Stimulated activated CD4-positive, alpha-beta T cell treated with anti-CD3 and anti-CD28 coated beads, TNF-alpha, amount 100 ng/mL, for 1 hour (primary cell): ENCODE measurements around the gene IQSEC1.

Source experiments
- DNase-seq, 3 donors: peaks; one replicate each; pipeline ENCODE4 v3.0.0-alpha.2; 2020; ENCODE audit warnings: low read depth in 3 of 3, low spot score in 1 of 3

IQSEC1 gene

DNA sequence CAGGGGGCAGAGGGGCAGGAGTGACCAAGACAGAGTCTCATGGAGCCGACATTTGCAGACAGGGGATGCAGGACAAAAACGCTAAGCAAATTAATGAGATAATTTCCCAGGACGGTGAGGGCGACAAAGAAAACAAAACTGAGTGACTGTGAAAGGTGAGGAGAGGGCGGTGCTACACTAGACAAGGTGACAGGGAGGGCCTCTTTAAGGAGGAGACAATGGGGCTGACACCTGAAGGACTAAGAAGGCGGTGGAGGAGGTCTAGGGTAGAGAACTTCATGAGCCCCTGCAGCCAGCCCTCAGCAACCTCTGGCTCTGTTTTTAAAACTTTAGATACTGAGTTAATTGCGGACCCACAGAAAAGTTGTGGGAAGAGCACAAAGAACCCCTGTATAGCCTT is 41.6 kb downstream of the IQSEC1 start:
- DNase-seq, result no peak

DNA sequence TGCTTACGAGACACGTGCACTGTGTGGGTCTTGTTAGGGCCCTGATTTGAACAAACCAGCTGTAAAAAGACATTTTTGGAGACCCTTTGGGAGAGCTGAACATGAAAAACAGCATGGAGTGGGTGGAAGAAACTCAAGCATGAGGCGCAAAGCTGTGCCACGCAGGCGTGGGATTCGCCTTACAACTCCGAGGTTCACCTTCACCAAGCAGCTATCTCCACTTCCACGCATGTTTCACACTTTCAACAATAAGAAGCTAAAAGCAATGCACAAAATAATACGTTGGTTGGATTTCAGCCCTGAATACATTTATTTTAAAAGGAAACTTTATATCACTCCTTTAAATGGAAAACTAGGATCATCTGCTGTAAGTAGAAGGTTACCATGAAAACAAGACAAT is 42.5 kb downstream of the IQSEC1 start:
- no peak for DNase-seq

DNA sequence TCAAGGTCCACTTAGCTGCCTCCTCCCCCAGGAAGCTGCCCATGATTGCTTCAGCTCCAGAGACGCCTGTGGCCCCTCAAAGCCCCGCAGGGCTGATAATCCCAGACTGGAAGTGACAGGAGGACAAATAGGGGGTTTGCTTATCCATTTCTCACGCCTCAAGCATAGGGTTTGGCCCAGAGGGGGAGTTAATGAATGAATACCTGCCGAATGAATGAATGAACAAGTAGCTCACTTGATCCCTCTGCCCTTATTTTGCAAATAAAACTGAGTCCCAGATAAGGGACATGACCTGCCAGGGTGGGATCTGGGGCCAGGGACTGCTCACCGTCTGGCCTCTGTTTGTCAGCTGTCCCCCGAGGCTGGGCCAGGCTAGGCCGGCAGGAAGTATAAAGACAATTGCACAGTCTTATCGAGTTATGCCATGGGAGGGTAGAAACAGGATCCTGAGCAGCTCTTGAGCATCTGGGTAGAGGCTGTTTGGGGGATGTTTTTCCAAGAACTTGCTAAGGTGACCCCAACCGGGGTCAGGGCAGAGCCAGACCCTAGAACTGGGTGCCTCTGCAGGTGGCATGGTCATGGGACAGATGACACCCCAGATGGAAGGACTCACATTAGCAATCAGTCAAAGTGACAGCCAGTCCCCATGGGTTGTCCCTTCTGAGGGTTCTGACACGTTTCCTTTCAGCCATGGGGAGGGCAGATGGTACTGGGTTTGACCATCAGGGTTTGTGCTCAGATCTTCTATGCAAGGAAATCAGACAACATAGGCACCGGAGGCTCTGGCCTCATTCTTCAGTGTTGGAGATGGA is 45.0 kb downstream of the IQSEC1 start:
- DNase-seq, result no peak

DNA sequence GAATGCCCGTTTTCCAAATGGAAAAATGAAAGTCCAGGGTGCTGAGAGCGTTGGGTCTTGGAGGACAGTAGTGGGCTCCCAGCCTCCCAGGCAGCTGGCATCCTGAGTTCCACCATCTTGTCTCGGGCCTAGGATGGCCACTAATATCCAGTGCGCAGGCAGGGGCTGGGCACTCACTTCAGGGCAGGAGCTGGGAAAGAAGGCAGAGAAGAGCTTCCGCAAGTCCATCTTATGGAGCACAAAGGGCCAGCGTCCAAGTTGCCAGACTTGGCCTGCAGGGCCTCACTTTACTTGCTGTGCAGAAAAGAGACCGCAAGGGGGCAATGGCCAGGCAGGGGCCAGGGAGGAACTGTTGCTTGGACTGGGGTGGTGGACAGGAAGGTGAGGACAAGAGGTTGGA is 46.1 kb downstream of the IQSEC1 start:
- no peak for DNase-seq

DNA sequence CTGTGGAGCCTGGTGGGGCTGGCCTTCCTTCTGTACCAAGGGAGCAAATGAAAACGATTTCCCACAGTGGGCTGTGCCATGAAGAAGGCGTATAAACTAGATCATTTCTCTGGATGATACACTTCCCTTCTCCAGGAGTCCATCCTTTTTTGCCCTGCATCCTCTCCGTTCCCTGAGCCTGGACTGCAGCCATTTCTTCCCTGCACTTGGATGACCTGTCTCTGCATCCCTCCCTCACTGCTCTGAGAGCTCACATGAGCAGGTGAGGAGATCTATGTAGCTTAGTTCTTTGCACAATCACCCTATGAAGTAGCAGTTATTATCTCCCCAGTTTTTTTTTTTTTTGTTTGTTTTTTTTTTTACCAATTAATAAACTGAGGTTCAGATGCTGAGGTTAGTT is 46.7 kb downstream of the IQSEC1 start:
- no peak for DNase-seq

DNA sequence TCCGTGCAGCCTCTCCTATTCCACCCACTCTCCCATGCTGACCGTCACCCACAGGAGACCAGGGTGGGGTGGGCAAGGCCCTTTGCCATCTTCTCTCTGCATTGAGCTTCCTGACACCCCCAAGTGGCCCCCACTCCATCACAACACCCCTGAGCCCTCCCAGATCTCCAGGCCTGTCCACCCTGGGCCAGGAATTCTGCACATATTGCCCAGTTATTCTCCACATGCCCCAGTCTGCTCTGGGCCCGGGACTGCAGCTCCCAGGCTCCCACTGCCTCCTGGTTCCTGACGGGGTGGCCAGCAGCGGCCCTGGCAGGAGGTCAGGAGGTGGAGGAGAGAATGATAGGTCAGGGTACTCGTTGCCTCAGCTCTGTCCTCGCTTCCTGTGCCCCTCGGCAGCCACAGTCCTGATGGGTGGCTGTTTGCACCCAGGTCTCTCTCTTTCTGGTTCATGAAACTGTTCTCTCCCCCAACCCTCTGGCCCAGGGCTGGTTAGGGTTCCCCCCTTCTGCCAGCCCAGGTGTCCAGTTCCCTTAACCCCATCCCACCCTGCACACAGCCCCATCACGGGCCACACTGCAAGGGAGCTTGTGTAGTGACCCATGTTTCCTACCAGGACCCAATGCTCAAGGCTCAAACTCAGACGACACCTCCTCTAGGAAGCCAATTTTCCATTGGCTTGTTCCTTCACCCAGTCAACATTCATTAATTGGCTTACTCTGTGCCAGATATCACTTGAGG is 47.3 kb downstream of the IQSEC1 start:
- DNase-seq, result no peak

DNA sequence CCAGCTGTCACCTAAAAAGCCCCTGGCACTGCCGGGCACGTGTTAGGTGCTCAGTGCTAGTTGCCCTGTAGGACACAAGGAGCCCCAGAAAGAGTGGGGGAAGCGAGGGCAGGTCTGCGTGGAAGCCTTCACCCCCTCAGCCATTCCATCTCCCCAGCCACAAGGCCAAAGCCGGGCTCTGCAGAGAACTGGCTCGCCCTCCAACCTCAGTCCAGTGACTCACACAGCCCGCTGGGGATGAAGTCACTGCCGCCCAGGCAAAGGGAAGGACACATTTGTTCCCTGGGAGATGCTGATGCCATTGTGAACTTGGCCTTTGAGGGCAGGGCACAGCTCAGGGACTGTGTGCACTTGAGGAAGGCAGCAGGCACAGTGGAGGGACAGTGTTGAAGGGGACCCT is 48.1 kb downstream of the IQSEC1 start:
- DNase-seq, result no peak

DNA sequence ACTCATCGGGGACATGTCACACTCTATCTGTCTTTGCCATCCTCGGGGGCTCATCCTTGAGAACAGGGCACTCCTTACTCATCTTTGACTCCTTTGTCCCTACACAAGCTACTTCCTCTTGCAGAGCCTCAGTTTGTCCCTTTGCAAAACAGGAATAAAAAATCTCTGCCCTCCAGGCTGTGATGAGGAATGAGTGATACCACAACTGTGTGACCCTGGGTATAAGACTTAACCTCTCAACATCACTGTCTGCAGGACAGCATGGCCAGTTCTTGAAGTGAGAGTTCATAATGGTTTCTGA is 48.5 kb downstream of the IQSEC1 start:
- DNase-seq, result no peak

DNA sequence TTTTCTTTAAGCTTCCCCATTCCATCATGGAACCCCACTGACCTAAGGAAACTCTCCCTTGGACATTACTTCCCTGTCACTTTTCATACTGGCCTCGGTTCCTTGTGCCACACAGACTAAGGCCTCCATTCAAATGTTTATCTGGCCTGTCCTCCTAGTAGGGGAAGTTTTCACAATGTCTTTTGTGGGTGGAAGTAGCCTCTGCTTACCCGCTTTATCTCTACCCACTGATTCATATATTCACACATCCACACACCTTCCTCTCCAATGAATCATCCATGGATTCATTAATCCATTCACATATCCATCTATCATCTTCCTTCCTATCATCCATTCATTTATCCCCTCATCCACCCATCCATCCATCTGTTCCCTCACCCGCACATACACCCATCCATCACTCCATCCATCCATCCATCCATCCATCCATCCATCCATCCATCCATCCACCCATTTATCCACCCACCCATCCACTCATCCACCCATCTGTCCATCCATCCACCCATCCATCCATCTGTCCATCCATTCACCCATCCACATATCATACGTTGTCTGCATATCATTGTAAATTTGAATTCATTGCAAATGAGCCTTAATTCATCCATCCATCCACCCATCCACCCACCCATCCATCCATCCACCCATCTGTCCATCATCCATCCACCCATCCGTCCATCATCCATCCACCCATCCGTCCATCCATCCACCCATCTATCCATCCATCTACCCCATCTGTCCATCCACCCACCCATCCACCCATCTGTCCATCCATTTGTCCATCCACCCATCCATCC is 49.1 kb downstream of the IQSEC1 start:
- DNase-seq, result no peak

DNA sequence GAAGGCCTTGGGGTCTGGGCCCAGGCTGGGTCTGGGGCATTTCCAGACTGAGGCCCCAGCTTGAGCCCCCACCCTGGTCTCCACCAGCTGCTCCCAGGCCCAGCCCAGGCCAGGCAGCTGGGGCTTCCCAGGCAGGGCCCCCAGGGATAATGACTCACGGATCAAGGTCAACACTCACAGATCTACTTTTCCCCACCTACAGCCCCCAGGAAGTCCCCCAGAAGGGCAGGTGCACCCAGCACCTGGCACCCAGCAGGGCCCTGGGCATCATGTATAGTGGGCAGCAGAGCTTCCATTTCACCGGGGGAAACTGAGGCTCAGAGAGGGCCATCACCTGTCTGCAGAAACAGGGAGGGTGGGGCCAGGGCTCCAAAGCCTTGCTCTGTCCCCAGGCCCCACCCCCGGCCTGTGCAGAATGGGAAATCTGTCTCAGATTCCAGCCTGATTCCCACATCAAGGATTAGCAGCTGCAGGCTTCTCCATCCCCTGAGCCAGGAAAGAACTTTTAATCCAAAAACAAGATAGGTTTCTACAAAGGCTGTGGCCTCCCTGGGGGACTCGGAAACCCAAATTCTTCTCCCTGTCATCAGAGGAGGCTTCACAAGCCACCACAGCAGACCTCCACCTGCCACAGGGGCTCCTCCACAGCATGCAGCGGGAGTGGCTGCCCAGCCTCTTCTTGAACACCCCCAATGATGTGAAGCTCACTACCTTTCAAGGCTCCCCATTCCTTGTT is 49.8 kb downstream of the IQSEC1 start:
- no peak for DNase-seq

DNA sequence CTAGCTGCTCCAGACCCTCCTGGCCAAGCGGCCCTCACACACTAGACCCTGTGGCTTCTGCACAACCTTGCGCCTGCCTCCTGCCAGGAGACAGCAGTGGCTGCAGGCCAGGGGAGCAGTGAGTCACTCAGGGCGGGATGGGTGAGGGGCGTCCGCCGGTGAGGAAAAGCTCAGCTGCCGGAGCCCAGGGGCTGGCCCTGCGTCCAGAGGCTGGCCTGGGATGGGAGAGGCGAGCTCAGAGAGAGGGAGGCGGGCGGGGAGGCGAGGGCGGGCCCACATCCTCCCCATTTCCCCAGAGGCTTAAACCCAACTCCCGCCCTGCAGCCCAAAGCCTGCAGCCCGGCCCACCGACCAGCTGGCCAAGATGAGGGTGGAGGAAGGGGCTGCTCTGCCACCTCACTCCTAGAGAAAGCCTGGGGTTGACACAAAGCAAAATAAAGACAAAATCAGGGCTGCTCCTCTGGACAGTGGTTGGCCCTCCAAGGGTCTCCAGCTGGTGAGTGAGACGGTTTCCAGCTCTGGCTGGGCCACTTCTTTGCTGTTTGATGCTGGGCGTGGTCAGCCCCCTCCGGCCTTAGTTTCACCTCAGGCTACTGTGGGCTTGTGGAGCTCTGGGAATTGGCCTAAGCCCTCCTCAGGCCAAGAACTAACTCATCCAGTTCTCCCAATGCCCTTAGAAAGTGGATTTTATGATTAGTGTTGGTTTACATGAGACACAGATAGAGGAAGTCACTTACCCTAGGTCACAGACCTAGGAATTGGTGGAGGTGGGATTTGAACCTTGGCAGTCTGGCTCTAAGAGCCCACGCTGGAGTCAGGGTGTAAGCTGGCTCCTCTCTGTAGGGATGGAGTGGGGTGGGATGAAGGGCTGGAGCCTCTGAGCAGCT is 50.6 kb downstream of the IQSEC1 start:
- DNase-seq, result no peak

DNA sequence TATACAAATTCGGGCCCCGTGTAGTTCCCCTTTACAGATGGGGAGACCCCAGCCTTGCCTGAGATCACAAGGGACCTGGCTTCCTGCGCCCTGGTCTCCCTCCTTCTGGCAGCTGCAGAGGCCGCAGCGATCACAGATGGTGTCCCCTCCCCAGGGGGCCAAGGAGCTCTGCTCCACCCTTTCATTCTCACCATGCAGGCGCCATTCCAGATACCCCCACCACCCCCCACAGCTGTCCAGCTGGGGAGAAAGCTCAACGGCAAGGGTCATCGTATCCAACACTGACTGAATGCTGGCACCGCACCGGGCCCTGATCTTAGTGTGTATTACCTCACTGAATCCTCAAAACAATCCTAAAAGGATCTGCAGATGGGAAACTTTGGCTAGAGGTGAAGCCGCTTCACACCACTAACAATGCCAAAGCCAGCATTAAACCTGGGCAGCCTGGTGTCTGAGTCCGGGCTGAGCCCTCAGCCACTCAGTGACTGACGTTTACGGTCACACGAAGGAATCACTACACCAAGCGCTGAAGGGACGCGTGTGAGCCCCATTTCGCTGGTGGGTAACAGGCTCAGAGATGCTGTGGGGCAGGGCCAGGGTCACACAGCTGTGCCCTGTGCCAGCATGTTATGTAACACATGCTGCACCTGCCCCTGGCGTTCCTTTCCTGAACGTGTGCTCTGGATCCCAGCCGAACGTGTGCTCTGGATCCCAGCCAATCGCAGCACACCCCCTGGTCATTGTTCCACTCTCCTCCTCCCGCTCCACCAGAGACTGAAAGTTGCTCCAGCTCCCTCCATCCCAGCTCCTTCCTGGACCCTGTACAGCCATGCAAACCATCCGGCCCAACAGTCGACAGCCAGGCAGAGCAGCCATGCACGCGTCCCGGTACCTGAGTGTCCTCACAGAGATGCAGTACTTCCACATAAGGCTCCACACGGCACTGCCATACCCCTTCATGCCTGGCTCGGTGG is 51.8 kb downstream of the IQSEC1 start:
- no peak for DNase-seq

DNA sequence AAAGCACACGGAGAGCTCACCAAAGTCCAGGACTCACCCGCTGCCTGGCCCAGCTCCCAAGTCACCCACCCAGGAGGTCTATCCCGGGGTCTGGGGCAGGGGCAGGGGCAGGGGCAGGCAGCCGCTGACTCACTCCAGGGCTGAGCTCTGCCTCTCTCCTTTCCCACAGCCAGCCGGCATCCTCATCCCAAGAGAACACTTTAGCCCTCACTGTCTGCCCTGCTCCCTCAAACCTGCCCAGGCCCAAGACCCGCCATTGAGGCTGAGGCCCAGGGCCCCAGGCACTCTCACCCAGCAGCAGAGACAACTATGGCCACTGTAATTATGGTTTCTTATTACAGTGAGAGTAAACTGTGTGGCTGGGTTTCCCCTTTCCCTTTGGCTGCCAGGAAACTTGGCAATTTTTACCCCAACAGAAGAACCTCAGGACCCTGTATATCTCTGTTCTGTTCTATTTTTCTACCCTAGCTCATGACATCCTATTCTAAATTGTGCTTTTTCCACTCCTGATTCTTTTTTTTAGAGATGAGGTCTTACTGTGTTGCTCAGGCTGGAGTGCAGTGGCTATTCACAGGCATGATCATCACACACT is 53.0 kb downstream of the IQSEC1 start:
- no peak for DNase-seq

DNA sequence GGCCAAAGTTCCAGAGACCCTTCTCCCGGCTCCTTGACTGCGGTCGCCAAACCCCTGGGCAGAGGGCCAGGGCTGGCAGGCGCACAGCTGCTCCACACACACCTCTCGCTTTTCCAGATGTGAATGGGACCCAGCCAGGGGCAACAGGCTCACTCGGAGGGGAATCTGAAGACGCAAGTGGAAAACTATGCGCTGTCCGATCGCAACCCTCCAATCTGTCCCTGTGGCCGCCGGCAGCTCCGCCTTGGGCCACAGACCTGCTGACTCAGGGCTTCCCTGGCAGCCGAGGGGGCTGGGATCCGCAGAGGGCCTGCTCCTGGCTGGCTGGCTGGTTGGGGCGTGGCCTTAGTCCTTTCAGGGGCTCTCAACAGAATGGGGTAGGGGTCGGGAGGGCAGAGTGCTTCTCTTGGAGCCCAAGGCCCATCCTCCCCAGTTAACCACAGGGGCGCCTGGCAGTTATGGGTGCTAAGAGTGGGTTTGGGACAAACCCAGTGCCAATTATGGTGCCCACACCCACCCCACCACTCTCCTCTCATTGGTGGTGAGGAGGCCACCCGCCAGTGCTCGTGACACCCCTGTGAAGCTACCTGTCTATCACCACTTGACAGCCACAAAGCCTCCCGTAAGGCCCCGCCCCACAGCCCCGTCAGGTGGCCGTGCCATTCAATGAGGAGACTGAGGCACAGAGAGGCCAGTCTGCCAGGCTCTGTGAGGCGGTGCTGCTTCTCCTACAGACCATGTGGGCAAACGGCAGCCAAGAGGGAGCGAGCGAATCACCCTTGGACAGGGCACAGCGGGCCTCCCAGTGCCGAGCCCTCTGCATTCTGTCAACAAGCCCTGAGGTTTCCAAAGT is 53.8 kb downstream of the IQSEC1 start:
- no peak for DNase-seq

DNA sequence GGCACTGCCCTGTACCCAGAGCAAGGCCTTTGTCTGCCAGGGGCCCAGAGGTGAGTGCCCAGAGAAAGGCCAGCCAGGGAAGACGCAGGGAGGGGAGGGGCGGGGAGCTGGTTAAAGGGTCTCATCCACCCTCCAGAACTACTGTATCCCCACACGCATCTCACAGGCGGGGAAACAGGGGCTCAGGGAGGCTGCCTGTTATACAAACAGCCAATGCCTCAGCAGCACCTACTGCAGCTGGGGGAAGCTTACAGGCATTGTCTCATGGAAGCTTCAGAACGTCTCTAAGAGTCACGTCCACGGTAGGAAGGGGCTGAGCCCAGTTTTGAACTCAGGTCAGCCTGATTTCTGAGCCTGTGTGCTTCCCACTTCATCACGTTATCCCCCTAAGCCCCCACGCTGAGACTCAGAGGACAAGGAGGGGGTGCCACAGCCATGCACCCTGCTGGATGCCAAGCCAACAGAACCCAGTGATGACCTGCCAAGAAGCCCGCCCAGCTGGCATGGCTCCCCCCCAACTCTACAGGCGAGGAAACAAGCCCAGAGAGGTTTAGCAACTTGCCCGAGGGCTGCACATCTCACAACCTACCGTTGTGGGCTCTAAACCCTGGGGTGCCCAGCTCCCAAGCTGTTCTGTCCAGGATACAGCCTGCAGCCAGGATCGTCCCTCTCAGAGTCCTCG is 54.5 kb downstream of the IQSEC1 start:
- DNase-seq, result no peak

DNA sequence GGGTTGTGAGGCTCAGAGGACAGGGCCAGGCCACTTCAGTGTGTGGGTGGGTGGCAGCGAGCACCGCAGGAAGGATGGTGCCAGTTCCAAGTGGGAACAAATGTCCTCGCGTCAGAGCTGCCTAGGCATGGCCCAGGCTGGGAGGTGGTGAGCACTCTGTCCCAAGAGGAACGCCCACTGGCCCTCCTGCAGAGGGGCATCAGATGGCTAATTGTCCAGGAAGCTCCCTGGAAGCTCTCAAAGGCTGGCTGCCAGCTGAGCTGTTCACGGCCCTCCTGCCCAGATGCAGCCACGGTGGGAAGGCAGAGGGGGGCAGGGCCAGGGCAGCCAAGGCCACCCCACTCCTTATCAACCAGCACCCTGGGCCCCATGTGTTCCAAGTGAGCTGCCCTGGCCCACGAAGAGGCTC is 55.2 kb downstream of the IQSEC1 start:
- no peak for DNase-seq

DNA sequence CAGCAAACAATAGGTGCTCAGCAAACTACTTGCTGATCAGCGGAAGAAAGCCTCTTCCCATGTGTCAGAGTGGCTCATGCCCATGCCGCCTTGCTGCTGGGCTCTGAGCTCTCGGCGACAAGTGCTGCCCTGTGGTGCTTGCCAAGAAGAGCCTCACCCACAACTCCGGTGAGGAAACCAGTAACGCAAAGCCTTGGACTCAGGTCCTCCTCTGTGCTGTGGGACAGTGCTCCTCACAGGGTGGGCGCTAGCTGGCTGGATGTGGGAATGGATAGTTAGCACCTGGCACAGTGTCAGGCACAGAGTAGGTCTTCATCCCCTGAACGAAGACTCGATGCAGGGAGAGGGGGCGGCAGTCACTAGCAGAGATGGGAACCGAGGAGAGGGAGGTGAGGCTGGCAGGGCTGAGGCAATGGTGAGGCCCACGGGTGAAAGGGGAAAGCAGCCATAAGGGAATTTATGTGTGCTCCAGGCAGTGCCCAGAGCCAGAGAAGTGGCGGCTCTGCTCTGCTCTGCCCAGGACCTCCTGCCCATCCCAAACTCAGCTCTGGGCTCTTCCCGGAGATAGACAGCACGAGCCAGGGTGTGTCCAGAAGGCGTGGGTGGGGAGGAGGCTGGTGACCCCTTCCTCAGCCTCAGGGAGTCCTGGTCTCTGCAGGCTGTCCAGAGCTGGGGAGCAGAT is 55.7 kb downstream of the IQSEC1 start:
- no peak for DNase-seq
